Activated CD8-positive, alpha-beta memory T cell treated with anti-CD3 and anti-CD28 coated beads, Interleukin-2, amount 10 ng/mL, durations not matched to agents 7 days and 5 days (primary cell): Measurements from ENCODE around the gene RPL27. TPM values are rescaled to one million over a fixed set of nuclear protein-coding genes. Genes with fewer than 3 reads are reported as not detected.

ENCODE experiments used
- ATAC-seq: fragments of 150-1000 bp; cut with Tn5 transposase; one replicate; pipeline ENCODE4 v1.10.0; 2021; ENCODE audit warnings: moderate library complexity
- CTCF ChIA-PET: fragments of 350-600 bp; sonication (Branson Sonifier 250); formaldehyde crosslinking; loops from one replicate; lab custom pipeline; 2021; ENCODE audit warnings: antibody characterized with exemption; lab: Charles Lee
- DNase-seq: peaks from one replicate; pipeline ENCODE4 v3.0.0-alpha.2; 2020
- H3K27ac Mint-ChIP-seq: one replicate; pipeline ENCODE4 v1.8.0; 2021; ENCODE audit warnings: mild to moderate bottlenecking, mixed read lengths
- H3K27me3 Mint-ChIP-seq: one replicate; pipeline ENCODE4 v1.8.0; 2021; ENCODE audit warnings: mixed read lengths
- H3K36me3 Mint-ChIP-seq: one replicate; pipeline ENCODE4 v1.8.0; 2021; ENCODE audit warnings: mild to moderate bottlenecking, mixed read lengths
- H3K4me1 Mint-ChIP-seq: one replicate; pipeline ENCODE4 v1.8.0; 2021; ENCODE audit warnings: mixed read lengths
- H3K4me3 Mint-ChIP-seq: one replicate; pipeline ENCODE4 v1.8.0; 2021; ENCODE audit warnings: mild to moderate bottlenecking, moderate library complexity, mixed read lengths
- H3K9me3 Mint-ChIP-seq: one replicate; pipeline ENCODE4 v1.8.0; 2022; ENCODE audit warnings: low read depth, mixed read lengths
- total RNA-seq, 2 experiments: library from RNA; stranded (reverse); gene quantifications; one replicate each; pipeline ENCODE4 v1.2.3, GENCODE V29; 2021

The RPL27 gene
- total RNA-seq, 2 experiments from 2014 or later, result 889 to 934 TPM

DNA sequence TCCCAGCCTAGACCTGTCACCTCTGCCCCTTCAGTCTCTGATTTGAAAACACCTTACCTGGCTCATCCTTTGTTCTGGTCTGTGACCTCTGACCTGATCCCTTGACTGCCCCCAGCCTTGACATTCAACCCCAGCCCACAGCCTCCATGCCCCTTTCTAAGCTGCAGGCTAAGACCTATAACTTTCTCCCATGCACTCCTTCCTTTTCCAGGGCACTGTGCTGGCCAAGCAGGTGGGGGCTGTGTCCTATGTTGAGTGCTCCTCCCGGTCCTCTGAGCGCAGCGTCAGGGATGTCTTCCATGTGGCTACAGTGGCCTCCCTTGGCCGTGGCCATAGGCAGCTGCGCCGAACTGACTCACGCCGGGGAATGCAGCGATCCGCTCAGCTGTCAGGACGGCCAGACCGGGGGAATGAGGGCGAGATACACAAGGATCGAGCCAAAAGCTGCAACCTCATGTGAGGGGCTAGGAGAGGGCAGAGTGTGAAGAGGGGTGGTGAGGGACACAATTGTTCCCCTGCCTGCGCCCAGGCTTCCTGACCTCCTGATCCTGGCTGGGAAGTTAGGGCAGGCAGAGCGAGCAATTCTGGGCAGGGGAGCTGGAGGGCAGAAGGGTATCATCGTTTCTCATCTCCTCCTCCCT is 30.1 kb downstream of the RPL27 start:
- no peaks in the 10 kb centered on the region for H3K36me3 Mint-ChIP-seq
- H3K4me1 Mint-ChIP-seq, result peaks cover 12% of the 10 kb centered on the region
- ATAC-seq (no peak), DNase-seq (no peak)
- no peak overlapping the region for H3K4me3 Mint-ChIP-seq
- CTCF ChIA-PET, result no interaction called here
- H3K9me3 Mint-ChIP-seq, result no peaks in the 10 kb centered on the region
- peaks cover 25% of the 10 kb centered on the region for H3K27me3 Mint-ChIP-seq
- H3K27ac Mint-ChIP-seq, result no peak overlapping the region

GRCh38 chr17:43030137-43030767 is 32.0 kb downstream of the RPL27 start:
- H3K36me3 Mint-ChIP-seq, result no peaks in the 10 kb centered on the region
- H3K4me1 Mint-ChIP-seq, result peaks cover 3% of the 10 kb centered on the region
- ATAC-seq (no peak), DNase-seq (no peak)
- H3K4me3 Mint-ChIP-seq, result no peak overlapping the region
- CTCF ChIA-PET, result interaction anchor here (1.1 to 1.2 kb wide), 2 partner anchors 8 to 32 kb away, joined by 3 to 6 read pairs; partner anchors contain the start of genes RPL27 and VAT1
- H3K27ac Mint-ChIP-seq, result no peak overlapping the region
- peaks cover 16% of the 10 kb centered on the region for H3K27me3 Mint-ChIP-seq
- H3K9me3 Mint-ChIP-seq, result no peaks in the 10 kb centered on the region

DNA sequence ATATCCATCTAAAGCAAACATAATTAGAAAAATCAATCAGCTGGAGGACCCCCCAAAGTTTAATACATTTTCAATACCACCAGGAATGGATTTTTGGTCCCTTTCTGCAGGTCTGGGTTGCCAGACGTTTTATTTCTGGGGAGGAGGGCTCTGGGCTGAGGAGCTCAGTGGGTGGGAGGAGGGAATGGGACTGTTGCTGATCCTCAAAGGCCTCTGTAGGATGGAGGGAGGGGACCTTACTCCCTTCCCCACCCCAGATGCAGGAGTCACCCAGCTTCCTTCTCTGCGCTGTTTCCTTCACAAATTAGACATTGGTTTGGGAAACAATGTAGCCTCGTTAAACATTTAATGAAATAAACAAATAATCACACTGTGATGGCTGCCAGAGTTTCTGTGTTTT is 33.4 kb downstream of the RPL27 start:
- Mint-ChIP-seq H3K36me3 (no peaks in the 10 kb centered on the region), H3K27ac (no peak overlapping the region), H3K4me1 (no peaks in the 10 kb centered on the region), H3K4me3 (no peak overlapping the region), H3K9me3 (no peaks in the 10 kb centered on the region), H3K27me3 (peaks cover 3% of the 10 kb centered on the region)
- ATAC-seq (no peak), DNase-seq (no peak)
- CTCF ChIA-PET, result interaction anchor here (0.7 kb wide), 3 partner anchors 119 to 736 kb away, joined by 3 to 4 read pairs (median 3); no protein-coding TSS in a partner anchor

- no peak overlapping the region for H3K4me3 Mint-ChIP-seq
- no peaks in the 10 kb centered on the region for H3K4me1 Mint-ChIP-seq
- ATAC-seq (no peak), DNase-seq (no peak)
- no peaks in the 10 kb centered on the region for H3K36me3 Mint-ChIP-seq
- no peaks in the 10 kb centered on the region for H3K27me3 Mint-ChIP-seq
- no peaks in the 10 kb centered on the region for H3K9me3 Mint-ChIP-seq
- CTCF ChIA-PET, result interaction anchor here (1.4 kb wide), 1 partner anchor 10 kb away, joined by 5 read pairs; no protein-coding TSS in a partner anchor
- H3K27ac Mint-ChIP-seq, result no peak overlapping the region
Measured at GRCh38 chr17:43033948-43034881, 36.0 kb downstream of the RPL27 start.

DNA sequence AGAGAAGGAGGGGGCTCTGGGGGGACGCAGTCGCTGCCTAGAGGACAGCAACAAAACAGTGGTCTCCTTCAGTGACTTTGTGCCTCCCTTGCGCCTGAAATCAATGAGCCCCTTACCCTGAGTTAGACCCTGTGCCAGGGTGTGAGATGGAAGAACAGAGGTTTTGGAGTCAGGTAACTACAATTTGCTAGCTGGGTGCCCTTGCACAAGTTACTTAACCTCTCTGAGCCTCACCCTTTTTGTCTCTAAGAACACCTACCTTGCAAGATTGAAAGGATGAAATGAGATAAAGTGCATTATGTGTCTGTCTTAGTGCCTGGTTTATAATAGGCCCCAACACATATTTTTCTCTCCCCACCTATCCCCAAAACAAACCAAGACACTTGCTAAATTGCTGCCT is 36.7 kb downstream of the RPL27 start:
- no peaks in the 10 kb centered on the region for H3K4me1 Mint-ChIP-seq
- H3K36me3 Mint-ChIP-seq, result no peaks in the 10 kb centered on the region
- no peak overlapping the region for H3K27ac Mint-ChIP-seq
- DNase-seq (no peak), ATAC-seq (no peak)
- H3K27me3 Mint-ChIP-seq, result no peaks in the 10 kb centered on the region
- H3K4me3 Mint-ChIP-seq, result no peak overlapping the region
- CTCF ChIA-PET, result no interaction called here
- H3K9me3 Mint-ChIP-seq, result no peaks in the 10 kb centered on the region

- CTCF ChIA-PET, result no interaction called here
- no peak overlapping the region for H3K27ac Mint-ChIP-seq
Measured at GRCh38 chr17:43039646-43040045, 41.4 kb downstream of the RPL27 start.

DNA sequence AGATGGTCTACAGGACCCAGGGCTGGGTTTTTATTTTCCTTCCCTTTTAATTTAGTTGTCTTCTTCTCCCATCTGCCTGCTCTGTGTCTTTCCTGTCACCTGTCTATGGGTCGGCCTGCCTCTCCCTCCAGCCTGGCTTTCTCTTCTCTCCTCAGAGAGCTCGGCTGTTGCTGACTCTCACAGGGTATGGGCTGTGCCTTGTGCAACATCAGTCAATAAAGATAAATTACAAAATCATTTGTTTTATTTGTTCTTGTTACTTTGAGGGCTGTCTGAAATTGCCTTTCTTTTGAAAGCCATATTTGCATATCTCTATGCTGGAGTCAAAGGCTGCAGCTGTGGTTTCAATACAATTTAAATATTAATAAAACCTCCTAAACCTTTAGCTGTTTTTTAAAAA is 42.4 kb downstream of the RPL27 start:
- Mint-ChIP-seq H3K27ac (no peak overlapping the region), H3K4me1 (no peaks in the 10 kb centered on the region), H3K9me3 (no peaks in the 10 kb centered on the region), H3K27me3 (no peaks in the 10 kb centered on the region), H3K36me3 (peaks cover 10% of the 10 kb centered on the region), H3K4me3 (no peak overlapping the region)
- ATAC-seq, result no peak
- no peak for DNase-seq
- CTCF ChIA-PET, result no interaction called here

More at GRCh38 chr17:43039646-43040045, 41.4 kb downstream of the RPL27 start:
- no peak overlapping the region for H3K4me3 Mint-ChIP-seq
- ATAC-seq (no peak), DNase-seq (no peak)
- H3K9me3 Mint-ChIP-seq, result no peaks in the 10 kb centered on the region
- no peaks in the 10 kb centered on the region for H3K27me3 Mint-ChIP-seq
- H3K36me3 Mint-ChIP-seq, result peaks cover 7% of the 10 kb centered on the region
- no peaks in the 10 kb centered on the region for H3K4me1 Mint-ChIP-seq

DNA sequence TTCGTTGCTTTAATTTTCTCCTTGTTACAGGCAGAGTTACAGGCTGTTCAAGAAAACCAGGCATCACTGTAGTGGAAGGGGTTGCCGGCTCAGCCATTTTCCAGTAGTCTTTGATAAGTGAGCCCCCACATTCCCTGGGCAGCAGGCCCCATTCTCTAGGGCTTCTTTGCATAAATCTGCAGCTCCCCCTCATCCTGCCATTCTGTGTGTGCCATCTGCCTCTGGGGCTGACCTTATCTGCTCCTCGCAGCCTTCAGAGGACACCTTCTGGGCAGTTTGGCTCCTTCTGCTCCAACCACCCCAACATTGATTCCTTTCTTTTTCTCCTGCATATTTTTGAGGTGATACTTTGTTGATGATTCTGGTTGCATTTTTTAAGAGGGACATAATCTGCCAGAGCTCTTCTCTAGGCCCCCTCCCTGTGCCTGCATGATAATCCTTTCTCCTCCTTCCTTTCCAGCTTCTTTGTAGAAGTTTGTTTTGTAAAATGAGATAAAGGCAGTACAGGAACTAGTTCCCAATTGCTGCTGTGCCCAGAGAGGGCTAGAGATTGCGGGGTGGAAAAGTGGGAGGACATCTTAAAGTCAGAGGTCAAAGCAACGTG is 43.9 kb downstream of the RPL27 start:
- CTCF ChIA-PET, result no interaction called here
- no peaks in the 10 kb centered on the region for H3K9me3 Mint-ChIP-seq
- H3K36me3 Mint-ChIP-seq, result peaks cover 12% of the 10 kb centered on the region
- ATAC-seq (no peak), DNase-seq (no peak)
- H3K27ac Mint-ChIP-seq, result no peak overlapping the region
- H3K4me1 Mint-ChIP-seq, result no peaks in the 10 kb centered on the region
- H3K4me3 Mint-ChIP-seq, result no peak overlapping the region
- no peaks in the 10 kb centered on the region for H3K27me3 Mint-ChIP-seq

DNA sequence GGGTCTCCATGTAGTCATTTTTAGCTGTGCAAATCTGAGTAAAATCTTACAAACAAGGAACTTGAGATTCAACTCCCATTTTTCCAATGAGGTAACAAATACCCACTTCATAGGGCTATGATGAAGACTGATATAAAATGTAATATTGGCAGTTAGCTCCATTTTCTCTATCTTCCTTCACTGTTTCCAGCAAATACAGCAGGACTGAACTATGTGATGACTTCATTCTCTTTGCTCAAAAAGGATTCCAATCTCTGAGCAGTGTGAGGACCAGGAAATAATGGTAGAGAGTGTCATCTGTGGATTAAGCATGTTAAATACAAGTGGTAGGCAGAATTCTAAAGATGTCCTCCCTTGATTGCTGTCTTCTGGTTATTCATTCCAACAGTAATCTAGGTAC is 45.1 kb downstream of the RPL27 start:
- CTCF ChIA-PET, result no interaction called here
- Mint-ChIP-seq H3K4me3 (no peak overlapping the region), H3K4me1 (no peaks in the 10 kb centered on the region), H3K36me3 (peaks cover 15% of the 10 kb centered on the region), H3K27ac (no peak overlapping the region), H3K9me3 (no peaks in the 10 kb centered on the region), H3K27me3 (no peaks in the 10 kb centered on the region)
- ATAC-seq (no peak), DNase-seq (no peak)

DNA sequence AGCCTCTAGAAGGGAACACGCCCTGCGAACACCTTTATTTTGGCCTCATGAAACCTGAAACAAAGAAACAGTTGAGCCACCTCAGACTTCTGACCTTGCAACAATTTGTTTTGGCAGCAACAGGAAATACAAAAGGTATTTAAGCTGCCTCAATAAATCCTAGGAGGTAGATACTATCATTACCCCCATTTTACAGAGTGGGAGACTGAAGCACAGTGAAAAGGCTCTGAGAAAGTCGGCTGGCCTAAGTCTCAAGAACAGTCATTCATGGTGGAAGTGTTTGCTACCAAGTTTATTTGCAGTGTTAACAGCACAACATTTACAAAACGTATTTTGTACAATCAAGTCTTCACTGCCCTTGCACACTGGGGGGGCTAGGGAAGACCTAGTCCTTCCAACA is 45.8 kb downstream of the RPL27 start:
- Mint-ChIP-seq H3K9me3 (no peaks in the 10 kb centered on the region), H3K4me3 (no peak overlapping the region), H3K36me3 (peaks cover 21% of the 10 kb centered on the region), H3K4me1 (no peaks in the 10 kb centered on the region), H3K27me3 (no peaks in the 10 kb centered on the region), H3K27ac (no peak overlapping the region)
- CTCF ChIA-PET, result interaction anchor here (0.8 to 1.5 kb wide), 2 partner anchors 10 to 47 kb away, joined by 3 read pairs; no protein-coding TSS in a partner anchor
- no peak for ATAC-seq
- DNase-seq, result no peak

DNA sequence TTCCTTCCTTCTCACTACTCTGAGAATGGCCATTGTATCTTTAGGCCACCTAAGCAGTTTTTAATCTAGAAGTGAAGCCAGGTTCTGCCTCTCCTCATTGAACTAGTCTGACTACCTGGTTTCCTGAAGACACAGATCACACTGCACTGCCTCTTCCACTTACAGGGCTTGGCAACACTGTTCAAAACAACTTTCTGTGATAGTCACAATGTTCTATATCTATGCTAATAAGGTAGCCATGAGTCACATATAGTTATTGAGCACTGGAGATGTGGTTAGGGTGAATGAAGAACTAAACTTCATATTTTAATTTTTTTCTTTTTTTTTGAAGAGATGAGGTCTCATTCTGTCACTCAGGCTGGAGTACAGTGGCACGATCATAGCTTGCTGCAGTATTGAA is 53.8 kb downstream of the RPL27 start:
- Mint-ChIP-seq H3K4me3 (no peak overlapping the region), H3K4me1 (no peaks in the 10 kb centered on the region), H3K9me3 (no peaks in the 10 kb centered on the region), H3K27ac (no peak overlapping the region), H3K36me3 (peaks cover 51% of the 10 kb centered on the region), H3K27me3 (no peaks in the 10 kb centered on the region)
- CTCF ChIA-PET, result no interaction called here
- DNase-seq (no peak), ATAC-seq (no peak)
